ENCODE measurements around the gene HMGCR. TPM values are rescaled to one million over a fixed set of nuclear protein-coding genes. Genes with fewer than 3 reads are reported as not detected.

The HMGCR gene
- total RNA-seq, 2 experiments from 2014 or later: 42.6 to 124 TPM

GRCh38 chr5:75358117-75358516, 21.1 kb downstream of the HMGCR start:
- Histone ChIP-seq H3K4me3 (ENCODE audit: low read depth, low read length, poor library complexity, severe bottlenecking) (no peak overlapping the region), H3K9me2 (ENCODE audit: insufficient read depth, low read length) (no peaks in the 10 kb centered on the region), H3K79me2 (ENCODE audit: insufficient read depth, low read depth, low read length) (no peaks in the 10 kb centered on the region), H3K27ac (ENCODE audit: low read depth, low read length, poor library complexity, severe bottlenecking) (no peak overlapping the region), H3K36me3 (ENCODE audit: insufficient read depth, low read length) (peaks cover 99% of the 10 kb centered on the region), H3K9me3 (ENCODE audit: low read length) (no peaks in the 10 kb centered on the region), H3K4me1 (ENCODE audit: insufficient read depth, low read length, poor library complexity, severe bottlenecking) (no peaks in the 10 kb centered on the region), H4K20me1 (ENCODE audit: insufficient read depth, low read length) (no peaks in the 10 kb centered on the region), H2AFZ (ENCODE audit: low read length) (no peak overlapping the region), H3K4me2 (ENCODE audit: low read length) (no peak overlapping the region)
- no peak for DNase-seq (ENCODE audit: low spot score)
- TF ChIP-seq EZH2phosphoT487 (IDR thresholded peaks at IDR 0.05; ENCODE audit: borderline replicate concordance, low read depth, low read length): no peak
- TF ChIP-seq, protein P1, sequence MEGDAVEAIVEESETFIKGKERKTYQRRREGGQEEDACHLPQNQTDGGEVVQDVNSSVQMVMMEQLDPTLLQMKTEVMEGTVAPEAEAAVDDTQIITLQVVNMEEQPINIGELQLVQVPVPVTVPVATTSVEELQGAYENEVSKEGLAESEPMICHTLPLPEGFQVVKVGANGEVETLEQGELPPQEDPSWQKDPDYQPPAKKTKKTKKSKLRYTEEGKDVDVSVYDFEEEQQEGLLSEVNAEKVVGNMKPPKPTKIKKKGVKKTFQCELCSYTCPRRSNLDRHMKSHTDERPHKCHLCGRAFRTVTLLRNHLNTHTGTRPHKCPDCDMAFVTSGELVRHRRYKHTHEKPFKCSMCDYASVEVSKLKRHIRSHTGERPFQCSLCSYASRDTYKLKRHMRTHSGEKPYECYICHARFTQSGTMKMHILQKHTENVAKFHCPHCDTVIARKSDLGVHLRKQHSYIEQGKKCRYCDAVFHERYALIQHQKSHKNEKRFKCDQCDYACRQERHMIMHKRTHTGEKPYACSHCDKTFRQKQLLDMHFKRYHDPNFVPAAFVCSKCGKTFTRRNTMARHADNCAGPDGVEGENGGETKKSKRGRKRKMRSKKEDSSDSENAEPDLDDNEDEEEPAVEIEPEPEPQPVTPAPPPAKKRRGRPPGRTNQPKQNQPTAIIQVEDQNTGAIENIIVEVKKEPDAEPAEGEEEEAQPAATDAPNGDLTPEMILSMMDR (conservative IDR thresholded peaks at IDR 0.05; ENCODE audit: low read length): no peak
- no TSS peak for BruUV-seq (replicated peaks)
- intact Hi-C loops (cut with micrococcal nuclease; ENCODE audit: unreplicated experiment): no loop called here
- ChIA-PET POLR2A (no interaction called here), CTCF (ENCODE audit: unreplicated experiment) (no interaction called here)

- Histone ChIP-seq H3K9me3 (ENCODE audit: low read length) (no peaks in the 10 kb centered on the region), H3K4me2 (ENCODE audit: low read length) (no peak overlapping the region), H2AFZ (ENCODE audit: low read length) (no peak overlapping the region), H4K20me1 (ENCODE audit: insufficient read depth, low read length) (no peaks in the 10 kb centered on the region), H3K4me1 (ENCODE audit: insufficient read depth, low read length, poor library complexity, severe bottlenecking) (no peaks in the 10 kb centered on the region), H3K4me3 (ENCODE audit: low read depth, low read length, poor library complexity, severe bottlenecking) (no peak overlapping the region), H3K27ac (ENCODE audit: low read depth, low read length, poor library complexity, severe bottlenecking) (no peak overlapping the region), H3K9me2 (ENCODE audit: insufficient read depth, low read length) (no peaks in the 10 kb centered on the region), H3K79me2 (ENCODE audit: insufficient read depth, low read depth, low read length) (no peaks in the 10 kb centered on the region), H3K36me3 (ENCODE audit: insufficient read depth, low read length) (peaks cover 70% of the 10 kb centered on the region)
- intact Hi-C loops (cut with micrococcal nuclease; ENCODE audit: unreplicated experiment): loop anchor here (10.0 kb wide), 1 partner anchor 323 kb away; no protein-coding TSS in a partner anchor
- BruUV-seq (replicated peaks): no TSS peak
- no peak for DNase-seq (ENCODE audit: low spot score)
- POLR2A ChIA-PET: interaction anchor here (0.6 to 1.1 kb wide), 3 partner anchors 10 to 1792 kb away, joined by 3 read pairs; no protein-coding TSS in a partner anchor
- TF ChIP-seq EZH2phosphoT487 (IDR thresholded peaks at IDR 0.05; ENCODE audit: borderline replicate concordance, low read depth, low read length): no peak
- TF ChIP-seq, protein P1 (conservative IDR thresholded peaks at IDR 0.05; ENCODE audit: low read length): no peak
- CTCF ChIA-PET (ENCODE audit: unreplicated experiment): no interaction called here
These were observed 24.3 kb downstream of the HMGCR start for GRCh38 chr5:75361310-75361709.

DNA sequence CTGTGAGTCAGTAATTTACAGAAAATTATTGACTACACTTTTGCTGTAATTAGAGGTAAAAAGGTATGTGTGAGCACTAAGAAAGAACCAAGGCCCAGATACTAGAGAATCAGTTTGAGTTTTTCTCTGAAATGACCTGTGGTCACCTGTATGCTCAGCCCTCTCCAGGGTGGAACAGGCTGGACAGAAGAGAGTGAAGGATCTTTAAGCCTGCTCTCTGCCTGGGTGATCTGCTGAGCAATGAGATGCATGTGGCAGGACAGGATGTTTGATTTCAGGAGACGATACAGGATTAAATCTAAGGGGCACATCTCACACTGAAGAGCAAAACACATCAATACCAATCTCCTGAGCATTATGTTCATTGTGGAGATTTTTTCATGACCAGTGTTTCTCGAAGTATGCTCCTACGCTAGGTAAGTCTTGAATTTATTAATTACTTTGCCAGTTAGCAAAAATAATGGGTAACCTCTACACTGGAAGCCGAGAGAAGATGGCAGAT, 25.5 kb downstream of the HMGCR start:
- Histone ChIP-seq H3K79me2 (ENCODE audit: insufficient read depth, low read depth, low read length) (no peaks in the 10 kb centered on the region), H3K27ac (ENCODE audit: low read depth, low read length, poor library complexity, severe bottlenecking) (no peak overlapping the region), H3K9me3 (ENCODE audit: low read length) (no peaks in the 10 kb centered on the region), H2AFZ (ENCODE audit: low read length) (no peak overlapping the region), H3K4me3 (ENCODE audit: low read depth, low read length, poor library complexity, severe bottlenecking) (no peak overlapping the region), H3K4me2 (ENCODE audit: low read length) (no peak overlapping the region), H3K4me1 (ENCODE audit: insufficient read depth, low read length, poor library complexity, severe bottlenecking) (no peaks in the 10 kb centered on the region), H3K9me2 (ENCODE audit: insufficient read depth, low read length) (no peaks in the 10 kb centered on the region), H4K20me1 (ENCODE audit: insufficient read depth, low read length) (no peaks in the 10 kb centered on the region), H3K36me3 (ENCODE audit: insufficient read depth, low read length) (peaks cover 57% of the 10 kb centered on the region)
- BruUV-seq (replicated peaks): no TSS peak
- TF ChIP-seq, protein P1 (conservative IDR thresholded peaks at IDR 0.05; ENCODE audit: low read length): no peak
- no peak for TF ChIP-seq EZH2phosphoT487 (IDR thresholded peaks at IDR 0.05; ENCODE audit: borderline replicate concordance, low read depth, low read length)
- DNase-seq (ENCODE audit: low spot score): no peak
- ChIA-PET POLR2A (interaction anchor here (0.7 kb wide), 1 partner anchor 46 kb away, joined by 4 read pairs; no protein-coding TSS in a partner anchor), CTCF (ENCODE audit: unreplicated experiment) (no interaction called here)
- intact Hi-C loops (cut with micrococcal nuclease; ENCODE audit: unreplicated experiment): loop anchor here (10.0 kb wide), 1 partner anchor 322 kb away; no protein-coding TSS in a partner anchor
